B cell (primary cell): ENCODE results near the gene TSPAN9. TPM values are rescaled to one million over a fixed set of nuclear protein-coding genes. Genes with fewer than 3 reads are reported as not detected.

Source experiments
- ATAC-seq: fragments of 200-7000 bp; cut with Tn5 transposase; one replicate; pipeline ENCODE4 v1.10.0; 2021; ENCODE audit warnings: low read depth, mild to moderate bottlenecking, moderate number of reproducible peaks, moderate library complexity
- CTCF ChIA-PET: fragments of 350-600 bp; sonication (Branson Sonifier 250); formaldehyde crosslinking; loops from one replicate; lab custom pipeline; 2021; ENCODE audit warnings: antibody characterized with exemption, inconsistent platforms; lab: Charles Lee
- POLR2A ChIA-PET: fragments of 350-600 bp; sonication (Branson Sonifier 250); formaldehyde crosslinking; loops from one replicate; lab custom pipeline; 2021; ENCODE audit warnings: antibody characterized with exemption; lab: Charles Lee
- DNase-seq: peaks from one replicate; pipeline ENCODE4 v3.0.0; 2013
- H2AFZ ChIP-seq: 2 replicates; pipeline ENCODE4 v1.6.1; 2012; ENCODE audit warnings: mild to moderate bottlenecking, low read depth, low read length; ENCODE audit not compliant: insufficient read depth, poor library complexity, severe bottlenecking
- H3K27ac ChIP-seq, 2 donors: 1 replicate in 1 of 2; 2 replicates in 1 of 2; pipeline ENCODE4 v1.5.1; 2012 to 2013; ENCODE audit warnings: low read length in 2 of 2, mild to moderate bottlenecking in 2 of 2, moderate library complexity in 1 of 2
- H3K27me3 ChIP-seq, 4 experiments: fragments of 200-600 bp in 1 of 4; sonication (generic) in 1 of 4; replicated peaks in 1 of 4; 1 replicate in 2 of 4; 2 replicates in 2 of 4; pipeline versions ENCODE4 v1.6.1 to v1.7.0; 2013 to 2016; ENCODE audit warnings: low read length in 3 of 4, mild to moderate bottlenecking in 2 of 4, mixed read lengths in 1 of 4, moderate library complexity in 1 of 4; ENCODE audit not compliant: insufficient read depth in 4 of 4, control insufficient read depth in 3 of 4; ENCODE audit errors: control extremely low read depth in 1 of 4
- H3K36me3 ChIP-seq, 2 experiments: replicated peaks in 1 of 2; 1 replicate in 1 of 2; 2 replicates in 1 of 2; pipeline versions ENCODE4 v1.6.1 to v1.7.1; 2013; ENCODE audit warnings: low read length in 1 of 2; ENCODE audit not compliant: insufficient read depth in 2 of 2, control insufficient read depth in 1 of 2; ENCODE audit errors: control extremely low read depth in 1 of 2, extremely low read depth in 1 of 2
- H3K4me1 ChIP-seq, 2 donors: fragments of 200-600 bp in 1 of 2; sonication (generic) in 1 of 2; 1 replicate in 1 of 2; 2 replicates in 1 of 2; pipeline versions ENCODE4 v1.5.1 to v1.6.1; 2013 to 2017; ENCODE audit warnings: low read length in 2 of 2; ENCODE audit not compliant: control insufficient read depth in 2 of 2, insufficient read depth in 2 of 2
- H3K4me2 ChIP-seq: replicated peaks from 2 replicates; pipeline ENCODE3; 2012; ENCODE audit warnings: mild to moderate bottlenecking, low read depth, low read length; ENCODE audit not compliant: poor library complexity, severe bottlenecking
- H3K4me3 ChIP-seq, 5 experiments: fragments of 200-600 bp in 1 of 5; sonication (generic) in 1 of 5; 1 replicate in 3 of 5; 2 replicates in 2 of 5; pipeline versions ENCODE4 v1.5.1 to v1.7.0; 2011 to 2016; ENCODE audit warnings: low read length in 4 of 5, mild to moderate bottlenecking in 4 of 5, low read depth in 2 of 5, control low read depth in 1 of 5, moderate library complexity in 1 of 5; ENCODE audit not compliant: insufficient read depth in 1 of 5; ENCODE audit errors: control extremely low read depth in 1 of 5, extremely low read depth in 1 of 5
- H3K79me2 ChIP-seq: fragments of 200-600 bp; sonication (generic); one replicate; pipeline ENCODE4 v1.6.0; 2016; ENCODE audit warnings: low read length; ENCODE audit not compliant: control insufficient read depth, insufficient read depth
- H3K9ac ChIP-seq: fragments of 200-600 bp; sonication (generic); 2 replicates; pipeline ENCODE4 v1.6.1; 2017; ENCODE audit warnings: mild to moderate bottlenecking, low read length, moderate library complexity
- H3K9me3 ChIP-seq, 3 donors: one replicate each; pipeline versions ENCODE4 v1.6.1 to v1.7.1; 2013; ENCODE audit warnings: low read length in 2 of 3; ENCODE audit not compliant: control insufficient read depth in 2 of 3, insufficient read depth in 1 of 3; ENCODE audit errors: control extremely low read depth in 1 of 3
- H4K20me1 ChIP-seq: 2 replicates; pipeline ENCODE4 v1.6.0; 2012; ENCODE audit warnings: mild to moderate bottlenecking, low read length; ENCODE audit not compliant: insufficient read depth, control insufficient read depth, poor library complexity, severe bottlenecking
- H3K27ac Mint-ChIP-seq: one replicate; pipeline ENCODE4 v1.8.0; 2021; ENCODE audit warnings: mixed read lengths
- H3K27me3 Mint-ChIP-seq: one replicate; pipeline ENCODE4 v1.8.0; 2021; ENCODE audit warnings: mixed read lengths
- H3K4me1 Mint-ChIP-seq: one replicate; pipeline ENCODE4 v1.8.0; 2021; ENCODE audit warnings: mixed read lengths
- H3K4me3 Mint-ChIP-seq: one replicate; pipeline ENCODE4 v1.8.0; 2021; ENCODE audit warnings: mixed read lengths
- H3K9me3 Mint-ChIP-seq: one replicate; pipeline ENCODE4 v1.8.0; 2022; ENCODE audit warnings: mixed read lengths; ENCODE audit not compliant: insufficient read depth
- EZH2 ChIP-seq: IDR thresholded peaks from 2 replicates; pipeline ENCODE4 v1.6.1; 2012; ENCODE audit warnings: borderline replicate concordance, low read depth, mild to moderate bottlenecking, moderate library complexity, low read length; ENCODE audit not compliant: insufficient read depth, poor library complexity, severe bottlenecking
- WGBS: methylation state at CpG from one replicate; pipeline ENCODE4 v1.1.5; 2013; ENCODE audit warnings: missing lambda C conversion rate; ENCODE audit not compliant: insufficient coverage; 5-methylcytosine and 5-hydroxymethylcytosine counted together
- intact Hi-C: fragments of 100-400 bp; cut with micrococcal nuclease; formaldehyde crosslinking; loops from one replicate; pipeline ENCODE4 v1.10.0; 2022
- polyA plus RNA-seq: library from polyadenylated mRNA; depleted of rRNA; stranded (reverse); fragments of >200 nt; gene quantifications from 2 replicates; pipeline ENCODE4 v1.2.3, GENCODE V29; 2012
- total RNA-seq, 2 donors: library from RNA; stranded (reverse); fragments of 120-200 nt in 1 of 2; gene quantifications; 1 replicate in 1 of 2; 2 replicates in 1 of 2; pipeline versions ENCODE4 v1.2.3 to v1.2.4, GENCODE V29; 2013 to 2022
- TF ChIP-seq, protein P1 (sequence below): fragments of 200-600 bp; IDR thresholded peaks from one replicate; pipeline ENCODE4 v1.8.0; 2022; ENCODE audit warnings: antibody characterized with exemption, mild to moderate bottlenecking

TSPAN9 gene
- total and polyA plus RNA-seq, 2 donors (not counting 1 experiment from before 2014, with no cell fraction given) = 0.15 to 0.37 TPM

DNA sequence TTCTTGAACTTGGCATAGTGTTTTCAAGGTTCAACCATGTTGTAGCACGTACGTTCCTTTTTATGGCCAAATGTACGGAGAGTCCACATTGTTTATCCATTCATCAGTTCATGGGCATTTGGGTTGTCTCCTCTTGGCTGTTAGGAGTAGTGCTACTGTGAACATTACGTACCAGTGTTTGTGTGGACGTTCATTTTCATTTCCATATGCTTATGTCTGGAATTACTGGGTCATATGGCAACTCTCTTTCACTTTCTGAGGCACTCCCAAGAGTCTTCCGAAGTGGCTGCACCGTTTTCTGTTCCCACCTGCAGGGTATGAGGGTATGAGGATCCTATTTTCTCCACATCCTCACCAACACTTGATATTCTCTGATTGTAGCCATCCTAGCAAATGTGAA, 49.1 kb upstream of the TSPAN9 start:
- Histone ChIP-seq H3K36me3 (no peaks in the 10 kb centered on the region), H3K79me2 (no peaks in the 10 kb centered on the region), H3K9ac (no peak overlapping the region), H3K9me3 (no peaks in the 10 kb centered on the region), H3K27me3 (no peaks in the 10 kb centered on the region), H3K4me1 (no peaks in the 10 kb centered on the region), H2AFZ (no peak overlapping the region), H3K4me3 (no peak overlapping the region), H4K20me1 (no peaks in the 10 kb centered on the region), H3K4me2 (no peak overlapping the region), H3K27ac (no peak overlapping the region)
- no peak for ATAC-seq
- TF ChIP-seq EZH2 = no peak
- TF ChIP-seq, protein P1, sequence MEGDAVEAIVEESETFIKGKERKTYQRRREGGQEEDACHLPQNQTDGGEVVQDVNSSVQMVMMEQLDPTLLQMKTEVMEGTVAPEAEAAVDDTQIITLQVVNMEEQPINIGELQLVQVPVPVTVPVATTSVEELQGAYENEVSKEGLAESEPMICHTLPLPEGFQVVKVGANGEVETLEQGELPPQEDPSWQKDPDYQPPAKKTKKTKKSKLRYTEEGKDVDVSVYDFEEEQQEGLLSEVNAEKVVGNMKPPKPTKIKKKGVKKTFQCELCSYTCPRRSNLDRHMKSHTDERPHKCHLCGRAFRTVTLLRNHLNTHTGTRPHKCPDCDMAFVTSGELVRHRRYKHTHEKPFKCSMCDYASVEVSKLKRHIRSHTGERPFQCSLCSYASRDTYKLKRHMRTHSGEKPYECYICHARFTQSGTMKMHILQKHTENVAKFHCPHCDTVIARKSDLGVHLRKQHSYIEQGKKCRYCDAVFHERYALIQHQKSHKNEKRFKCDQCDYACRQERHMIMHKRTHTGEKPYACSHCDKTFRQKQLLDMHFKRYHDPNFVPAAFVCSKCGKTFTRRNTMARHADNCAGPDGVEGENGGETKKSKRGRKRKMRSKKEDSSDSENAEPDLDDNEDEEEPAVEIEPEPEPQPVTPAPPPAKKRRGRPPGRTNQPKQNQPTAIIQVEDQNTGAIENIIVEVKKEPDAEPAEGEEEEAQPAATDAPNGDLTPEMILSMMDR = no peak
- Mint-ChIP-seq H3K4me3 (no peak overlapping the region), H3K27ac (no peak overlapping the region), H3K27me3 (peaks cover 3% of the 10 kb centered on the region), H3K4me1 (no peaks in the 10 kb centered on the region), H3K9me3 (no peaks in the 10 kb centered on the region)
- no peak for DNase-seq
- no CpG with 5 or more reads among the region's 7 CpGs for WGBS
- ChIA-PET CTCF (interaction anchor here (1.3 kb wide), 1 partner anchor 16 kb away, joined by 3 read pairs; no protein-coding TSS in a partner anchor), POLR2A (no interaction called here)
- intact Hi-C loops = no loop called here

DNA sequence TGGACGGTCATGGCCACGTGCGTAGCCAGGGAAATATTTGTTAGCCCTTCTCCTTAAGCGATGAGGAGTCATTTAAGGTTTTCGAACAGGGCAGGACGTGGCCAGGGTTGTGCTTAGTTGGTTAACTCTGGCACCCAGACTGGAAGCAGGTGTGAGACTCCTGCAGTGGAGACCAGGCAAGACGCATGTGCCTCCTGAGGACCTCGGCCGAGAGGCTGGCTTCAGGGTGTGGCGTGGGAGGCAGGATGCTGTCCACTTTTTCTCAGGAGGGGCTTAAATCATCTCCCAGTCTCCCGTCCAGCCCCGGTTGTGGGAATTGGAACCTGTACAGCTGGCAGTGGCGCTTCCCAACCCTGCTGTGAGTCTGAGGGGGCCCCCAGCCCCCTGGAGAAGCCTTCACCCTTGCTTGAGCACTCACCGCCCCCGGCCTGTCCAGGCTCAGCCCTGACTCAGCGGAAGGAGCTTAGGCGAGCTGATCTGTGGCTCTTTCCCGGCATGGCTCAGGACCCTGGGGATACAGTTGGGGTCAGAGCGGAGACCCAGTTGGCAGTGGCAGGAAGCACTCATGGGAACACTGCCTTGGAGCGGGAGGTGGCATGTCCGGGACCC, 46.3 kb upstream of the TSPAN9 start:
- Histone ChIP-seq H3K4me2 (no peak overlapping the region), H2AFZ (no peak overlapping the region), H3K27me3 (no peaks in the 10 kb centered on the region), H3K9me3 (no peaks in the 10 kb centered on the region), H3K79me2 (no peaks in the 10 kb centered on the region), H4K20me1 (no peaks in the 10 kb centered on the region), H3K9ac (no peak overlapping the region), H3K36me3 (no peaks in the 10 kb centered on the region), H3K4me1 (no peaks in the 10 kb centered on the region), H3K27ac (no peak overlapping the region), H3K4me3 (no peak overlapping the region)
- Mint-ChIP-seq H3K9me3 (no peaks in the 10 kb centered on the region), H3K4me1 (no peaks in the 10 kb centered on the region), H3K27me3 (peaks cover 12% of the 10 kb centered on the region), H3K4me3 (no peak overlapping the region), H3K27ac (no peak overlapping the region)
- no peak for TF ChIP-seq EZH2
- TF ChIP-seq, protein P1 = no peak
- POLR2A ChIA-PET = no interaction called here
- DNase-seq (no peak), ATAC-seq (no peak)
- CTCF ChIA-PET = interaction anchor here (1.4 to 1.6 kb wide), 2 partner anchors 8 to 11 kb away, joined by 3 read pairs; no protein-coding TSS in a partner anchor
- intact Hi-C loops = loop anchor here (10.0 kb wide), 1 partner anchor 176 kb away; the partner anchor contains the start of gene TEX52
- WGBS = 92% methylated on average over 20 of the region's 21 CpGs
